GM18867 (cell line): ENCODE results near the gene DDX3X.
"Not testable (repeated sequence)": the region's sequence is repeated elsewhere in the genome, so short reads cannot be mapped to it uniquely, and the experiment has no call there.

ENCODE experiments used
- ATAC-seq: cut with Tn5 transposase; IDR thresholded peaks from one replicate; pipeline ENCODE4 v1.9.1; 2021; ENCODE audit warnings: mild to moderate bottlenecking, moderate library complexity; ENCODE audit not compliant: unreplicated experiment

DDX3X gene

DNA sequence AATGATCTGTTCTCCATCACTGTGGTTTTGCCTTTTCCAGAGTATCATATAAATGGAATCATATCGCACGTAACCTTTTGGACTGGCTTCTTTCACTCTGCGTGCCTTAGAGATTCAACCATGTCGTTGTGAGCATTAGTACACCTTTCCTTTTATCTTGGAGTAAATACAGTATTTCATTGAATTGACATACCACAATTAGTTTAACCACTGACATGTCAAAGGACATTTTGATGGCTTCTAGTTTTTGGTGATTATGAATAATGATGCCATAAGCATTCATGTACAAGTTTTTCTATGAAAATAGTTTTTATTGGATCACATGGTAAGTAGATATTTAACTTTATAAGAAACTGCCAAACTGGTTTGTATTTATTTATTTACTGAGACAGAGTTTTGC is 35.2 kb downstream of the DDX3X start:
- ATAC-seq = no peak

DNA sequence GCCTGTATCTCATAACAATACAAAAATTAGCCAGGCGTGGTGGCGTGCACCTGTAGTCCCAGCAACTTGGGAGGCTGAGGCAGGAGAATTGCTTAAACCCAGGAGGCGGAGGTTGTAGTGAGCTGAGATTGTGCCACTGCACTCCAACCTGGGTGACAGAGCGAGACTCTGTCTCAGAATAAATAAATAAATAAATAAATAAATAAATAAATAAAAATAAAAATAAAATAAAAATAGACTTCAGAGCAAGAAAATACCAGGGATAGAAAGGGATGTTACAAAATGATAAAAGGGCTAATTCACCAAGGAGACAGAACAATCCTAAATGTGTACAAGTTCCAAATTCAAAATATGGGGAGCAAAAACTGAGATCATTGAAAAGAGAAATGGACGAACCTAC is 37.6 kb downstream of the DDX3X start:
- ATAC-seq = not testable (repeated sequence)

DNA sequence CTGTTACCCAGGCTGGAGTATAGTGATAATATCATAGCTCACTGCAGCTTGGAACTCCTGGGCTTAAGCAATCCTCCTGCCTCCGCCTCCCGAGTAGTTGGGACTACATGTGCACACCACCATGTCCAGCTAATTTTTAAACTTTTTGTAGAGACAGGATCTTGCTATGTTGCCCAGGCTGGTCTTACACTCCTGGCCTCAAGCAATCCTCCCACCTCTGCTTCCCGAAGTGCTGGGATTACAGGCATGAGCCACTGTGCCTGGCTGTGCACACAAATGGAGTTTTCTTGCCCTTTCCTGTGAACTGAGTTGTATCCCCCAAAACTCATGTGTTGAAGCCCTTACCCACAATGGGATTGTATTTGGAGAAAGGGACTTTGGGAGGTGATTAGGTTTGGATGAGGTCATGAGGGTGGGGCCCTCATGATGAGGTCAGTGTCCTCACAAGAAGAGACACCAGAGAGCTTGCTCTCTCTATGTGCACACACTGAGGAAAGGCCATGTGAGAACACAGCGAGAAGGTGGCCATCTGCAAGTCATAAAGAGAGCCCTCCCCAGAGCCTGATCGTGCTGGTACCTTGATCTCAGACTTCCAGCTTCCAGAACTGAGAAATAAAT is 40.1 kb downstream of the DDX3X start:
- no peak for ATAC-seq

- ATAC-seq = no peak
Measured at GRCh38 chrX:41377624-41378023, 43.7 kb downstream of the DDX3X start.

- no peak for ATAC-seq
Measured at GRCh38 chrX:41381685-41382084, 47.7 kb downstream of the DDX3X start.

GRCh38 chrX:41382714-41383645 is 49.0 kb downstream of the DDX3X start:
- no peak for ATAC-seq

GRCh38 chrX:41384051-41384705 is 50.2 kb downstream of the DDX3X start:
- ATAC-seq = no peak

DNA sequence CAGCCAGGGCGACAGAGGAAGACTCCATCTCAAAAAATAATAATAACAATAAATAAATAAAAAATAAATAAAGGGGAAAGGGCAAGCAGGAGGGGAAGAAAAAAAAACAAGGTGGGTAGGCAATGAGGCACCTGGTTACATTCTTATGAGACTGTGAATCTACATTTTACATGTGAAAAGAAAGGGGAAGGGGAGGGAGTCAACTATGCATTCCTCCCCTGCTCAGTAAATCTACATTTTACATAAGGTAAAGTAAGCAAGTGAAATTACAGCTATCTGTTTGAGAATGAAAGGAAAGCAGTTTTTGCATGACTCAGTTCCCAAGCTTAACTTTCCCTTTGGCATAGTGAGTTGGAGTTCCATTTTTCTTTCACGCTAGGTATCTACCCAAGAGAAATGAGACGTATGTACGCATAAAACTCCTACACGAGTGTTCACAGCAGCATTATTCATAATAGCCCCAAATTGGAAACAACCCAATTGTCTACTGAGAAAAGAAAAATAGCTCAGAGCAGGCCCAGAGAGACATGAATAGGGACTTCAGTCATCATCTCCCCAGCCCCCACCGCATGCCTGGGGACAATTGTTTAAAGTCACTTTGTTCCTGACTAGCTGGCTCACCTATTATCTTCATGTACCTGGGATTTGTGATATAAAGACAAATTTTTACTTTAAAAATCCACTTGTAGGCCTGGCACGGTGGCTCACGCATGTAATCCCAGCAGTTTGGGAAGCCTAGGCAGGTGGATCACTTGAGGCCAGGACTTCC is 52.4 kb downstream of the DDX3X start:
- ATAC-seq = no peak

- ATAC-seq = no peak
Measured at GRCh38 chrX:41388543-41388942, 54.6 kb downstream of the DDX3X start.

DNA sequence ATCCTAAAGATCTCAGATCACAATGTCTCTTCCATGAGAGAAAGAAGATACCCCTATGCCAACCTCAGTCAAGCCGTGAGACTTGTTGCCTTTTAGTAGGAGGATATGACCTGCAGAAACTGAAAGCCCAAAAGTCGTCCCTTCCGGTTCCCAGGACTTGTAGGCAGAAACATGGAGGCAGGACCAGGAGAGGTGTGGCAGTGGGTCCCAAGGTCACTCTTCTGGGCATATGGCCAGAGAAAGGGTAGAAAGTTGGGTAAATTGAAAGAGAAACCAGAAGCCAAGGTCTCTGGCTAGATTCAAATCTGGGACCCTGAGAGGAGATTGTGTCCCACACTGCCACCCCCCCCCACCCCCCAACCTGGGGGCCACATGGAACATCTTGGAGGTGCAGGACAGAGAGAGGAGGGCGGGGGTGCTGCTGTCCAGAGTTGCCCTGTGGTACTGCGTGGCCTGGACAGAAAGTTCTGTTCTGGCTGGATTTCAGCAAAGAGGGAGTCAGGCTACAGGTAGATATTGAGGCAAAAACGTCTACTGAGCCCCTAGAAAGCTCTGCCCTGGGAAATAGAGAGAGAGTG is 55.4 kb downstream of the DDX3X start:
- ATAC-seq = no peak

DNA sequence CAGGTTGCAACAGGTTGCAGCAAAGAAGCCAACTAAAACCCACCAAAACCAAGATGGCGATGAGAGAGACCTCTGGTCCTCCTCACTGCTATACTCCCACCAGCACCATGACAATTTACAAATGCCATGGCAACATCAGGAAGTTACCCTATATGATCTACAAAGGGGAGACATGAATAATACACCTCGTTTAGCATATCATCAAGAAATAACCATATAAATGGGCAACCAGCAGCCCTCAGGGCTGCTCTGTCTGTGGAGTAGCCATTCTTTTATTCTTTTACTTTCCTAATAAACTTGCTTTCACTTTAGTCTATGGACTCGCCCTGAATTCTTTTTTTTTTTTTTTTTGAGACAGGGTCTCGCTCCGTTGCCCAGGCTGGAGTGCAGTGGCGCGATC is 56.6 kb downstream of the DDX3X start:
- not testable (repeated sequence) for ATAC-seq

- ATAC-seq = no peak
Measured at GRCh38 chrX:41391606-41392005, 57.6 kb downstream of the DDX3X start.

DNA sequence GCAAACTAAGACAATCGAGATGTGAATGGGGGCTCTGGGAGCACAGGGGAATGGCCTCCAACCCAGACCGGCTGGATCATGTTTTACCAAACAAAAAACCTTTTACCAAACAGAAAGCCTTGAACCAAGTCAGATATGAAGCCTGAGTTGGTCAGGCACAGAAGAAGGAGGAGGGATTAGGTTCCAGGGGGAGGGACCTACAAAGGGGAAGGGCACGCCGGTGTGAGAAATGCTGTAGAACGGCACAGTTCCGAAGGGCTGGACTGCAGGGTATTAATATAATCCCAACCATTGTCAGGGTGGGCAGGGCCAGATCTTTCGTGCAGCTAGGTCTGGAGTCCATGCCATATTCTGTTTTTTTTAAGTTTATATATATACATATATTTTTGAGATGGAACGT is 60.3 kb downstream of the DDX3X start:
- ATAC-seq = no peak

DNA sequence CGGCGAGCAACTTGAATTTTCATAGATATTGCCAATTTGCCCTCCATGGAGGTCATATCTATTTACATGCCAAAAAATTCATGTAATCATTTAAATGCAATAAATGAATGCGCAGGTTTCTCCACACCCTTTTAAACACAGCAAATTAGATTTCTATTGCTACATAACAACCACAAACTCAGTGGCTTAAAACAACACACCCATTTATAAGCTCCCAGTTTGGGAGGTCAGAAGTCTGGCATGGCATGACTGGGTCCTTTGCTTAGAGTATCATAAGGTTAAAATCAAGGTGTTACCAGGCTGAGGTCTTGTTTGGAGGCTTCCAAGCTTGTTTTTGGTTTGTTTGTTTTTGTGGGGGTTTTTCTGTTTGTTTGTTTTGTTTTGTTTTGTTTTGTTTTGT is 63.3 kb downstream of the DDX3X start:
- ATAC-seq = no peak

DNA sequence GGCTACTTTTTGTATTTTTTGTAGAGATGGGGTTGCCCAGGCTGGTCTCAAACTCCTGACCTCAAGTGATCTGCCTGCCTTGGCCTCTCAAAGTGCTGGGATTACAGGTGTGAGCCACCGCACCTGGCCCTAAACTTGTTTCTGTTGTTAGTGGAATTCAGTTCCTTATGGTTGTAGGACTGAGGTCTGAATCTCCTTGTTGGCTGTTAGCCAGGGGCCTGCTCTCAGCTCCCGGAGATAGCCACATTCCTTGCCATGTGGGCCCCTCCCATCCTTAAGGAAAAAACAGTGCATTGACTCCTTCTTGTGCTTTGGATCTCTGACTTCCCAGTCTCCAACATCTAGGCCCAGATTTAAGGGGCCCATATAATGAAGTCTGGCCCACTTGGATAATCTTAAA is 63.8 kb downstream of the DDX3X start:
- ATAC-seq = no peak

- ATAC-seq = not testable (repeated sequence)
Measured at GRCh38 chrX:41402556-41402955, 68.6 kb downstream of the DDX3X start.

DNA sequence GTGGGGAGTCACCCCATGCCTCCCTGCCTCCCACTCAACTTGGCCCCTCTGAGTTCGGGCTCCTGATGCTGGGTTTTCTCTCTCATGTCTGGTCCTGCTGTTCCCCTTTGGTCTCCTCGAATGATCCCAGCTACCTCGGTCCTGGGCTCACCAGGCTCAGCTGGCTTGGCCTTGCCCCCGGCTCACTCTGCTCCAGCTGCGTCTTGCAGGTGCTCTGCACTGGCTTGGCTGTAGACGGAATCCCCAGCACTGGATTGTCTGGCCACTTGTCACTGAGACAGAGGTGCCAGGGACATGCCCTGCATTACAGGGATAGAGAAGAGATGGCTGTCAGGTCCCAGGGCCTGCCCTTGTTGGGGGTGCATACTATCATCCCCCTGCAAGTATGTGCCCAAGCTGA is 71.6 kb downstream of the DDX3X start:
- no peak for ATAC-seq

DNA sequence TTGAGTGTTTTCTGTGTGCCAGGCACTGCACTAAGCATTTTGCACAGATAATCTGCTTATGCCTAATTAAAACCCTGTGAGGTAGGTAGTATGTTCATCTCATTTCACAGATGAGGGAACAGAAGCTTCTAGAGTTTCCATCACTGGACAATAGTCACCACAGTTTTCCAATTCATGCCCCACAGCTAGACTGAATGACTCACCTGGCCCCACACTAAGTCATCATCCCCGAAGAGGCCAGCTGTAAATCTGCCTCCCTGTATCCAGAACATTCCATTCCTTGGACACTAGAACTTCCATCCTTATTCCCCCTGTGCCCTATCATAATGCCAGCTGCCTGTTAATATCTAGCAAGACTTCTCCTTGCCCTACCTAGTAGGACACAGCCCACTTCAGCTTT is 72.2 kb downstream of the DDX3X start:
- ATAC-seq = no peak

DNA sequence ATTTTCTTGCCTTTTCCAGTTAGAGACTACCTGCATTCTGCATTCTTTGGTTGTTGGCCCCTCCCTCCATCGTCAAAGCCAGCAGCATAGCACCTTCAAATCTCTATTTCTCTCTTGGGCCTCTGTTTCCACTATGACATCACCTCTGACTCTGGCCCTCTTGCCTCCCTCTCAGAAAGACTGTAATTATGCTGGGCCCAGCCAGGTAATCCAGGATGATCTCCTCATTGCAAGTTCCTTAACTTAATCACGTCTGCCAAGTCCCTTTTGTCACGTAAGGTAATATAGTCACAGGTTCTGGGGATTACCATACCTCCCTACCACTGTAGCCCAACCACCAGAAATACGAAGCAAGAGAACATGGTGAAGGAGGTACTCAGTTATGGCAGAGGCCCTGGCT is 73.9 kb downstream of the DDX3X start:
- no peak for ATAC-seq

DNA sequence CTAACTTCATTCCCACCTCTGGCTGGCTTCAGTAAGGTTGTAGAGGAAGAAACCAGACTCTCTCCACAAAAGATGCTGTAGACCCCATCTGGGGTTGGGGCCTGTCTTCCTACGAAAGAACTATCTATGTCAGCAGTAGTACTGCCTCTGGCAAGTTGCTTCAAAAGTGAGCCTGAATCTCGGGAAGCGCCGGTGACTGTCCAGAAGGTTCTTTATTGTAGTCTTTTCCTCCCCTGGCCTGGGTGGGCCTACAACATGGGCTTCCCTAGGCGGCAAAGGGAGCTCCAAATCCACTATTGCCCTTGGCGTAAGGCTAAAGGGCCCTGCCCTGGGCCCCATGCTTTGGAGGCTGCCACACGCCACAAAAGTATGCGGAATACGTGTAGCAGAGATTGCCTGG is 74.6 kb downstream of the DDX3X start:
- ATAC-seq = no peak

DNA sequence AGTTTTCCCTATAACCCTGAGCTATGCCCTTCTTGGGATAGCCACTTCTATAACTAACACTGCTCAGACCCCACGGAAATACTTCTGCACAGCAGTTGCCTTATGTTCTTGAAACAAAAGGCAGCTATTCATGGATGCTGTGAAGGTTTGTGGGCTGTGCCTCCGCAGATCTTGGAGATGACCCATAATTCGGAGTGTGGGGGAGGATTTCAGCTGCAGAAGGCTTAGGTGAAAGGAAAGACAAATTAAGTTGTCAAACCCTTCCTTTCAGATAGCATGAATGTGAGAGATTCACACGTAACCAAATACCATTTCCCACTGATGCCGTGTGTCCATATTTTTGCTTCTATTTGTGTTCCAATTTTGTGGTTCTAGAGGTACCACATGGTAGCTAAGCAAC is 75.0 kb downstream of the DDX3X start:
- no peak for ATAC-seq
